ENCODE results near the gene CD300LB. TPM values are rescaled to one million over a fixed set of nuclear protein-coding genes. Genes with fewer than 3 reads are reported as not detected.
A peak's percentile ranks its signal among the peaks of the same experiment; 100 is the strongest.

CD300LB gene
- total RNA-seq, 4 donors from 2014 or later: 0.41 TPM; not detected in 3

DNA sequence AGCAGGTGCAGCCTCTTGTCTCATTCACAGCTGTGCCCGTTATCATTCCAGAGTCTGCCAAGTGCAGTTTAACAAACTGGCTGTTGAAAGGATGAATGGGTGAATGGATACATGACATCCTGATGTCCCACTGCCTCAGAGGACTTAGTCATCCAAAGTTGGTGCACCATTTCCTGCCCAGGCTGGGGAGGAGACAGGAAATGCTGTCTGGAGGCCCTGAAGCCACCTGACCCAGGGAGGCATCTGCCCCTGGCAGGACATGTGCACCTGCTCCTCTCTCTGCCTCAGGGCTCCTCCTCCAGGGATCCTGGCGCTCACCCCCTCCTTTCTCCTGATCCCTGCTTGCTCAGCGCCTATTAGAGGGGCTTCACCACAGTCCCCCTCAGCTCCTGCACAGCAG lies 16.5 kb upstream of the CD300LB start:
- Histone ChIP-seq H3K4me3 (no peak overlapping the region), H3K27ac (no peak overlapping the region), H3K27me3 (no peaks in the 10 kb centered on the region), H3K36me3 (no peaks in the 10 kb centered on the region), H3K9me3 (no peaks in the 10 kb centered on the region), H3K4me1 (no peaks in the 10 kb centered on the region)
- intact Hi-C loops (cut with DNase I; ENCODE audit: low total_unique reads): no loop called here
- in situ Hi-C loops (cut with MboI; ENCODE audit: low pct_ligation_motif_present in 1 of 4, low pct_unique_long_range_greater_than_20kb in 1 of 4, low sequenced_read_pairs in 3 of 4): no loop called here
- DNase-seq: no peak
- 72 to 79% methylated on average over 2 to 3 of the region's 3 CpGs for WGBS, 2 donors (ENCODE audit: low coverage in 1 of 2)
- no peak for TF ChIP-seq POLR2AphosphoS5 (IDR thresholded peaks at IDR 0.05)
- TF ChIP-seq, protein P1, sequence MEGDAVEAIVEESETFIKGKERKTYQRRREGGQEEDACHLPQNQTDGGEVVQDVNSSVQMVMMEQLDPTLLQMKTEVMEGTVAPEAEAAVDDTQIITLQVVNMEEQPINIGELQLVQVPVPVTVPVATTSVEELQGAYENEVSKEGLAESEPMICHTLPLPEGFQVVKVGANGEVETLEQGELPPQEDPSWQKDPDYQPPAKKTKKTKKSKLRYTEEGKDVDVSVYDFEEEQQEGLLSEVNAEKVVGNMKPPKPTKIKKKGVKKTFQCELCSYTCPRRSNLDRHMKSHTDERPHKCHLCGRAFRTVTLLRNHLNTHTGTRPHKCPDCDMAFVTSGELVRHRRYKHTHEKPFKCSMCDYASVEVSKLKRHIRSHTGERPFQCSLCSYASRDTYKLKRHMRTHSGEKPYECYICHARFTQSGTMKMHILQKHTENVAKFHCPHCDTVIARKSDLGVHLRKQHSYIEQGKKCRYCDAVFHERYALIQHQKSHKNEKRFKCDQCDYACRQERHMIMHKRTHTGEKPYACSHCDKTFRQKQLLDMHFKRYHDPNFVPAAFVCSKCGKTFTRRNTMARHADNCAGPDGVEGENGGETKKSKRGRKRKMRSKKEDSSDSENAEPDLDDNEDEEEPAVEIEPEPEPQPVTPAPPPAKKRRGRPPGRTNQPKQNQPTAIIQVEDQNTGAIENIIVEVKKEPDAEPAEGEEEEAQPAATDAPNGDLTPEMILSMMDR (IDR thresholded peaks at IDR 0.05): no peak
- no peak for TF ChIP-seq EP300 (IDR thresholded peaks at IDR 0.05; ENCODE audit: low read depth)
- TF ChIP-seq POLR2A (IDR thresholded peaks at IDR 0.05): no peak

DNA sequence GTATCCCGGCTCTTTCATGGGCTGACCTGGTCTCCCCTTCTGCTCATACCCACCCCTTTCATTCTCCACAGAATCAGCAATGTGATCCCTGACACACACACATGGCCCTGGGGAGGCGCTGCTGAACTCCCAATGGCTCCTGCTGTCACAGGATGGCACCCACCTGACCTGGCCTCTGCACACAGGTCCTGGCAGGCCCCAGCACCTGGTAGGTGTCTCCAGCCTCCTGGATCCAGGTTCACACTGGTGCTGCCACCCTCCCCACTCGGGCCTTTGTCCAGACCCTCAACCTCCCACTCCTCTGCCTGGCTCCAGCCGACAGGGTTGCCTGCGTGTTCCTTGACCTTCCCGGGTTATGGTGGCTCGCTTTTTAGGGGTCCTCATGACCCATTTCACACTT lies 16.0 kb upstream of the CD300LB start:
- 86 to 100% methylated on average over 3 to 7 of the region's 7 CpGs for WGBS, 2 donors (ENCODE audit: low coverage in 1 of 2)
- Histone ChIP-seq H3K27me3 (no peaks in the 10 kb centered on the region), H3K9me3 (no peaks in the 10 kb centered on the region), H3K4me1 (no peaks in the 10 kb centered on the region), H3K27ac (no peak overlapping the region), H3K36me3 (no peaks in the 10 kb centered on the region), H3K4me3 (no peak overlapping the region)
- DNase-seq: no peak
- in situ Hi-C loops (cut with MboI; ENCODE audit: low pct_ligation_motif_present in 1 of 4, low pct_unique_long_range_greater_than_20kb in 1 of 4, low sequenced_read_pairs in 3 of 4): no loop called here
- TF ChIP-seq POLR2A (IDR thresholded peaks at IDR 0.05) (no peak), EP300 (IDR thresholded peaks at IDR 0.05; ENCODE audit: low read depth) (no peak), POLR2AphosphoS5 (IDR thresholded peaks at IDR 0.05) (no peak)
- TF ChIP-seq, protein P1 (IDR thresholded peaks at IDR 0.05): no peak
- intact Hi-C loops (cut with DNase I; ENCODE audit: low total_unique reads): no loop called here

DNA sequence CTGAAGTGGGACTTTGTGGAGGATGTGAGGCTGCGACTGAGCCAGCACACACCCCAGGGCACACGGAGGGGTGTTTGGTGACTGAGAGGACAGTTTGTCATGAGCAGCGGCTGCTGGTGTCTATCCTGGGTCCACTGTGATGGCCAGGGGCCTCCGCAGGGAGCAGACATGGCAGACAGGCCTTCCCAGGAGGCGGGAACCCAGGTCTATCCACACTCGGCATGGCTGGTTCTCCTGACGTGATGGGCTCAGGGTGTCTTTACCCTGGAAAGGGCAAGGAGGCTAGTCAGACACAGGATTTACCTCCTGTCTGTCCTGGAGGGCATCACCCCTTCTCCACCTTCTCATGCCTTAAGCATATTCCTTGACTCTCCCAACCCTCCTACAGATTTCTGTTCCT lies 15.3 kb upstream of the CD300LB start:
- no peak for DNase-seq
- no peaks in the 10 kb centered on the region for H3K27me3 ChIP-seq
- in situ Hi-C loops (cut with MboI; ENCODE audit: low pct_ligation_motif_present in 1 of 4, low pct_unique_long_range_greater_than_20kb in 1 of 4, low sequenced_read_pairs in 3 of 4) (no loop called here), intact Hi-C loops (cut with DNase I; ENCODE audit: low total_unique reads) (no loop called here)
- no peaks in the 10 kb centered on the region for H3K4me1 ChIP-seq
- no peak overlapping the region for H3K4me3 ChIP-seq
- no peaks in the 10 kb centered on the region for H3K36me3 ChIP-seq
- WGBS, 2 donors (ENCODE audit: low coverage in 1 of 2): 86 to 94% methylated on average over 5 to 7 of the region's 7 CpGs
- H3K27ac ChIP-seq: no peak overlapping the region
- H3K9me3 ChIP-seq: no peaks in the 10 kb centered on the region
- TF ChIP-seq EP300 (IDR thresholded peaks at IDR 0.05; ENCODE audit: low read depth) (no peak), POLR2AphosphoS5 (IDR thresholded peaks at IDR 0.05) (no peak), POLR2A (IDR thresholded peaks at IDR 0.05) (no peak)
- TF ChIP-seq, protein P1 (IDR thresholded peaks at IDR 0.05): no peak

DNA sequence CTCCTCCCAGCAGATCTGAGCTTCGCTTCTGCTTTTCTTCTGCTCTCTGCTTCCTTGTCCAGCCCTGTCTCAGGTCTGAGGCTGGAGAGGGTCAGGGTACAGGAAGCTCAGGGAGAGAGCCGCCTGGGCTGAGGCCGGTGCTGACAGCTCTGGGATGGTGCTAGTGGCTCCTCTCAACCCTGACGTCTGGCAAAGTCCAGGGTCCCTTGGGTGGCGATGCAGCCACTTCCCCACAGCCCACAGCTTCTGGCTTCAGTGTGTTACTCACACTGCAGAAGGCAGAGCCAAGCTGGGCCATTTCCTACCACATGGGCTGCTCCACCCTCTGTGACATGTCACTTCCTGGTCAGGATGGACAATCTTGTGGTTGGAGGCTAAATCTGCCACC lies 14.6 kb upstream of the CD300LB start, which contains the start of gene CD300C:
TSS of gene CD300C (minus strand) at position 273 of the 388 bp plus-strand sequence. CDS start 333 bp downstream, outside the sequence.
- 64% methylated on average over 5 of the region's 5 CpGs; no CpG with 5 or more reads in 1 of the 2 donors for WGBS, 2 donors (ENCODE audit: low coverage in 1 of 2)
- H3K4me3 ChIP-seq: no peak within 1 kb of the TSS

More for the DNA sequence above, 14.6 kb upstream of the CD300LB start, which contains the start of gene CD300C:
- Histone ChIP-seq H3K27ac (peak within 1 kb of the TSS in 2 of 4 donors; percentile 6 to 18), H3K4me1 (no peaks in the 10 kb centered on the region), H3K27me3 (no peaks in the 10 kb centered on the region), H3K36me3 (no peaks in the 10 kb centered on the region), H3K9me3 (no peaks in the 10 kb centered on the region)
- DNase-seq: no peak
- TF ChIP-seq POLR2A (IDR thresholded peaks at IDR 0.05) (no peak), EP300 (IDR thresholded peaks at IDR 0.05; ENCODE audit: low read depth) (no peak), POLR2AphosphoS5 (IDR thresholded peaks at IDR 0.05) (no peak)
- TF ChIP-seq, protein P1 (IDR thresholded peaks at IDR 0.05): no peak
- intact Hi-C loops (cut with DNase I; ENCODE audit: low total_unique reads): no loop called here
- in situ Hi-C loops (cut with MboI; ENCODE audit: low pct_ligation_motif_present in 1 of 4, low pct_unique_long_range_greater_than_20kb in 1 of 4, low sequenced_read_pairs in 3 of 4): no loop called here

Measured in transverse colon (tissue), 4 donors.